K562 (cell line): ENCODE measurements around the gene TRAPPC5. TPM values are rescaled to one million over a fixed set of nuclear protein-coding genes. Genes with fewer than 3 reads are reported as not detected.

Experiments
- ATAC-seq: fragments of 200-7000 bp; cut with Tn5 transposase; 3 replicates; pipeline ENCODE4 v1.9.1; 2020; ENCODE audit warnings: moderate library complexity
- BruUV-seq: library from RNA; stranded (reverse); fragments of 400-500 nt; replicated peaks from 2 replicates; lab custom pipeline; 2021; lab: Mats Ljungman, UMichigan
- CTCF ChIA-PET: fragments of 300-600 bp; formaldehyde crosslinking; extraction: SDS; loops from one replicate; lab custom pipeline; 2021; ENCODE audit warnings: low intra/inter-chr PET ratio; lab: Yijun Ruan, JAX
- POLR2A ChIA-PET: fragments of 300-600, 350-650 bp; sonication (Branson Sonifier 250); formaldehyde crosslinking; extraction: SDS; loops from one replicate; lab custom pipeline; 2021; ENCODE audit warnings: antibody characterized with exemption, inconsistent platforms; lab: Yijun Ruan, JAX
- DNase-seq, 4 experiments: peaks; one replicate each; pipeline versions ENCODE4 v3.0.0 to v3.0.0-alpha.2; 2011 to 2018; ENCODE audit warnings: low spot score in 3 of 4, mixed read lengths in 3 of 4; ENCODE audit errors: extremely low read depth in 1 of 4
- FAIRE-seq: peaks from 2 replicates; lab custom pipeline; 2011; peaks lifted over from hg19 to GRCh38; lab: Jason Lieb, UNC
- H2AFZ ChIP-seq: 2 replicates; pipeline ENCODE4 v1.6.0; 2011; ENCODE audit warnings: low read depth, low read length, control low read depth, inconsistent platforms
- H3K27ac ChIP-seq: fragments of 200-600 bp; 3 replicates; pipeline ENCODE4 v1.8.0; 2011; ENCODE audit warnings: low read depth, mild to moderate bottlenecking, control low read depth, inconsistent platforms, low read length, moderate library complexity, mixed read lengths; ENCODE audit errors: extremely low read depth
- H3K27me3 ChIP-seq, 2 experiments: fragments of 300-600 bp in 1 of 2; 2 replicates in 1 of 2; 3 replicates in 1 of 2; pipeline versions ENCODE4 v1.6.0 to v1.8.0; 2011; ENCODE audit warnings: inconsistent platforms in 2 of 2, low read length in 2 of 2, mild to moderate bottlenecking in 1 of 2, mixed read lengths in 1 of 2, moderate library complexity in 1 of 2; ENCODE audit not compliant: control insufficient read depth in 2 of 2, insufficient read depth in 2 of 2
- H3K36me3 ChIP-seq: fragments of 300-600 bp; 3 replicates; pipeline ENCODE4 v1.8.0; 2011; ENCODE audit warnings: mild to moderate bottlenecking, low read length, inconsistent platforms; ENCODE audit not compliant: control insufficient read depth, insufficient read depth
- H3K4me1 ChIP-seq, 2 experiments: fragments of 200-600 bp in 1 of 2; replicated peaks in 1 of 2; 2 replicates in 1 of 2; 3 replicates in 1 of 2; pipeline versions ENCODE4 v1.5.1 to v1.8.0; 2011; ENCODE audit warnings: inconsistent platforms in 2 of 2, low read length in 2 of 2, mild to moderate bottlenecking in 1 of 2, mixed read lengths in 1 of 2, moderate library complexity in 1 of 2; ENCODE audit not compliant: control insufficient read depth in 2 of 2, insufficient read depth in 2 of 2
- H3K4me2 ChIP-seq: 2 replicates; pipeline ENCODE4 v1.6.1; 2011; ENCODE audit warnings: low read length, control low read depth, inconsistent platforms, mixed read lengths; ENCODE audit not compliant: insufficient read depth
- H3K4me3 ChIP-seq: fragments of 200-600 bp; sonication (generic), shearing (Covaris generic); 2 replicates; pipeline ENCODE4 v1.5.1; 2016; ENCODE audit warnings: control low read depth, inconsistent platforms
- H3K79me2 ChIP-seq: fragments of 200-600 bp; 3 replicates; pipeline ENCODE4 v1.8.0; 2011; ENCODE audit warnings: low read length, inconsistent platforms; ENCODE audit not compliant: control insufficient read depth, insufficient read depth
- H3K9ac ChIP-seq, 2 experiments: 2 replicates each; pipeline versions ENCODE4 v1.6.0 to v1.6.1; 2011; ENCODE audit warnings: low read depth in 2 of 2, low read length in 2 of 2, control low read depth in 1 of 2, inconsistent platforms in 1 of 2, mild to moderate bottlenecking in 1 of 2, mixed read lengths in 1 of 2; ENCODE audit not compliant: insufficient read depth in 1 of 2
- H3K9me1 ChIP-seq: one replicate; pipeline ENCODE4 v1.6.0; 2011; ENCODE audit warnings: inconsistent platforms, mild to moderate bottlenecking, low read length, moderate library complexity; ENCODE audit not compliant: control insufficient read depth, insufficient read depth
- H3K9me3 ChIP-seq: replicated peaks from 2 replicates; pipeline ENCODE4 v1.5.1; 2011; ENCODE audit warnings: low read depth, low read length, inconsistent platforms; ENCODE audit not compliant: control insufficient read depth, insufficient read depth
- H4K20me1 ChIP-seq: replicated peaks from 2 replicates; pipeline ENCODE4 v1.6.1; 2011; ENCODE audit warnings: low read length, inconsistent platforms, mixed read lengths; ENCODE audit not compliant: control insufficient read depth, insufficient read depth
- AFF1 ChIP-seq, 2 experiments: fragments of 450-650 bp; IDR thresholded peaks; 2 replicates each; pipeline ENCODE4 v1.6.1; 2018; ENCODE audit warnings: mild to moderate bottlenecking in 2 of 2, low read depth in 1 of 2; ENCODE audit not compliant: partially characterized antibody in 2 of 2
- ARNT ChIP-seq, 2 experiments: fragments of 450-650 bp; IDR thresholded peaks; 2 replicates each; pipeline ENCODE4 v1.6.1; 2016; ENCODE audit warnings: mild to moderate bottlenecking in 1 of 2
- ATF4 ChIP-seq: fragments of 450-650 bp; formaldehyde crosslinking; IDR thresholded peaks from 2 replicates; pipeline ENCODE4 v1.4.0; 2022; ENCODE audit warnings: mild to moderate bottlenecking, moderate library complexity
- HDAC1 ChIP-seq, 2 experiments: fragments of 450-650 bp; IDR thresholded peaks; 2 replicates each; pipeline ENCODE4 v1.6.1; 2016 to 2017; ENCODE audit warnings: inconsistent platforms in 1 of 2, mild to moderate bottlenecking in 1 of 2, moderate library complexity in 1 of 2
- IFI16 ChIP-seq: fragments of 250-450 bp; sonication (Bioruptor Pico); IDR thresholded peaks from 2 replicates; pipeline ENCODE4 v2.1.2; 2022; ENCODE audit warnings: mild to moderate bottlenecking, inconsistent platforms
- MITF ChIP-seq: IDR thresholded peaks from 2 replicates; pipeline ENCODE4 v1.6.1; 2014; ENCODE audit warnings: antibody characterized with exemption
- RUNX1 ChIP-seq: sonication (generic); IDR thresholded peaks from 2 replicates; pipeline ENCODE4 v1.6.1; 2016; ENCODE audit warnings: antibody characterized with exemption, low read depth
- STAT6 ChIP-seq: sonication (generic); formaldehyde crosslinking; IDR thresholded peaks from 2 replicates; pipeline ENCODE4 v1.8.1; 2023; ENCODE audit warnings: mild to moderate bottlenecking, missing genetic modification reagents
- ZNF347 ChIP-seq: fragments of 450-650 bp; formaldehyde crosslinking; IDR thresholded peaks from 2 replicates; pipeline ENCODE4 v1.4.0; 2020; ENCODE audit warnings: low read depth, mild to moderate bottlenecking, moderate library complexity
- ZNF778 ChIP-seq: fragments of 450-650 bp; formaldehyde crosslinking; IDR thresholded peaks from 2 replicates; pipeline ENCODE4 v1.4.0; 2020; ENCODE audit warnings: mild to moderate bottlenecking, moderate library complexity
- WGBS: fragments of 100-300 bp; shearing (Covaris generic); methylation state at CpG from one replicate; pipeline ENCODE4 v1.1.6; 2016; ENCODE audit warnings: low coverage, mixed read lengths; ENCODE audit not compliant: insufficient coverage; ENCODE audit errors: missing lambda C conversion rate; 5-methylcytosine and 5-hydroxymethylcytosine counted together
- in situ Hi-C: fragments of 300-500 bp; cut with MboI; formaldehyde crosslinking; loops from 4 replicates; pipeline ENCODE4 v1.15.0; 2018; ENCODE audit warnings: inconsistent platforms, mixed read lengths
- intact Hi-C: fragments of 100-400 bp; cut with micrococcal nuclease; formaldehyde crosslinking; loops from 2 replicates; pipeline ENCODE4 v1.14.2; 2022
- polyA plus RNA-seq, 8 experiments: library from polyadenylated mRNA; depleted of rRNA in 4 of 8; stranded (reverse) in 5 of 8; unstranded in 3 of 8; fragments of >200 nt; fragmentation: Nextera tagmentation in 2 of 8; fragmentation: Illumina TruSeq in 1 of 8; extraction: Ambion mirVana in 2 of 8; extraction: Trizol in 1 of 8; gene quantifications; 2 replicates each; pipeline versions ENCODE4 v1.2.1 to v1.2.3, GENCODE V29; 2011 to 2014; ENCODE audit warnings: inconsistent platforms in 1 of 8, missing spikeins in 1 of 8
- total RNA-seq, 7 experiments: library from RNA; depleted of rRNA in 6 of 7; stranded (reverse); fragments of >200 nt in 6 of 7; fragmentation: Illumina TruSeq in 2 of 7; extraction: Trizol in 2 of 7; gene quantifications; 2 replicates each; pipeline versions ENCODE4 v1.2.1 to v1.2.3, GENCODE V29; 2011 to 2021; ENCODE audit warnings: low replicate concordance in 1 of 7

TRAPPC5 gene
- total and polyA plus RNA-seq, 9 of the 15 experiments (the other 6 are each of a cell fraction or from before 2014, with no cell fraction given), result 2.0 to 76.9 (median 29.3) TPM

GRCh38 chr19:7636317-7636690, 44.3 kb upstream of the TRAPPC5 start (continued):
- no peak for TF ChIP-seq STAT6

- FAIRE-seq, result peak; percentile 81
- TF ChIP-seq AFF1 (IDR thresholded peaks at IDR 0.05; ENCODE audit: low read depth in 1 of 2, partially characterized antibody in 2 of 2) (no peak), ZNF778 (CRISPR knock-in tag) (no peak), RUNX1 (no peak), ZNF347 (CRISPR knock-in tag) (no peak), HDAC1 (IDR thresholded peaks at IDR 0.05) (no peak), ATF4 (CRISPR knock-in tag) (no peak), MITF (no peak), ARNT (IDR thresholded peaks at IDR 0.05) (no peak), IFI16 (no peak)
Observed at GRCh38 chr19:7636691-7637373, 43.8 kb upstream of the TRAPPC5 start, which contains the start of gene STXBP2. Gene STXBP2, plus strand, starts transcription at chr19:7637110. Its CDS starts 40 bp downstream, at chr19:7637150.

More at GRCh38 chr19:7636691-7637373, 43.8 kb upstream of the TRAPPC5 start, which contains the start of gene STXBP2:
- in situ Hi-C loops, result no loop called here
- Histone ChIP-seq H3K79me2 (peaks cover 40% of the 10 kb centered on the region), H3K4me2 (peak within 1 kb of the TSS; percentile 95), H4K20me1 (peaks cover 14% of the 10 kb centered on the region), H3K9me1 (no peaks in the 10 kb centered on the region), H2AFZ (peak within 1 kb of the TSS; percentile 98), H3K9ac (peak within 1 kb of the TSS; percentile 97), H3K27me3 (no peaks in the 10 kb centered on the region; a peak in 1 of 5 replicates), H3K27ac (peak within 1 kb of the TSS; percentile 93), H3K9me3 (peaks cover 6% of the 10 kb centered on the region; the same call in 1 of the 2 replicates), H3K4me3 (peak within 1 kb of the TSS; percentile 79), H3K4me1 (peaks cover 15 to 50% of the 10 kb centered on the region in 2 experiments; a peak in 4 of 5 replicates), H3K36me3 (peaks cover 39% of the 10 kb centered on the region; the same call in 2 of the 3 replicates)
- DNase-seq (peak; percentile 87 to 98 (median 96)), ATAC-seq (peak; percentile 88)
- intact Hi-C loops, result no loop called here
- WGBS, result 6% methylated on average over 24 of the region's 61 CpGs
- CTCF ChIA-PET, result no interaction called here
- POLR2A ChIA-PET, result interaction anchor here (1.6 to 2.0 kb wide), 4 partner anchors 12 to 69 kb away, joined by 6 to 18 read pairs (median 7); no protein-coding TSS in a partner anchor
- no TSS peak for BruUV-seq
